Naive thymus-derived CD8-positive, alpha-beta T cell (primary cell): Measurements from ENCODE around the gene HES3. TPM values are rescaled to one million over a fixed set of nuclear protein-coding genes. Genes with fewer than 3 reads are reported as not detected.

Experiments
- ATAC-seq, 2 donors: fragments of 150-1000 bp; cut with Tn5 transposase in 1 of 2; sonication (Bioruptor Pico), chemical (Tn5 transposase) in 1 of 2; 1 replicate in 1 of 2; 2 replicates in 1 of 2; pipeline ENCODE4 v1.10.0; 2021; ENCODE audit warnings: mild to moderate bottlenecking in 2 of 2, moderate library complexity in 2 of 2
- POLR2A ChIA-PET: fragments of 350-600 bp; sonication (Branson Sonifier 250); formaldehyde crosslinking; loops from one replicate; lab custom pipeline; 2021; ENCODE audit warnings: antibody characterized with exemption; lab: Charles Lee
- DNase-seq, 10 donors: peaks; one replicate each; pipeline versions ENCODE4 v3.0.0 to v3.0.0-alpha.2; 2020 to 2022
- H3K27ac Mint-ChIP-seq, 10 donors: one replicate each; pipeline ENCODE4 v1.8.0; 2020 to 2022; ENCODE audit warnings: mild to moderate bottlenecking in 10 of 10, mixed read lengths in 10 of 10, moderate library complexity in 4 of 10, inconsistent platforms in 1 of 10
- H3K27me3 Mint-ChIP-seq, 5 donors: one replicate each; pipeline ENCODE4 v1.8.0; 2021 to 2022; ENCODE audit warnings: mixed read lengths in 5 of 5
- H3K36me3 Mint-ChIP-seq, 3 donors: one replicate each; pipeline ENCODE4 v1.8.0; 2020 to 2022; ENCODE audit warnings: mixed read lengths in 3 of 3, mild to moderate bottlenecking in 2 of 3, inconsistent platforms in 1 of 3
- H3K4me1 Mint-ChIP-seq, 4 donors: one replicate each; pipeline ENCODE4 v1.8.0; 2021 to 2022; ENCODE audit warnings: mixed read lengths in 4 of 4
- H3K4me3 Mint-ChIP-seq, 10 donors: one replicate each; pipeline ENCODE4 v1.8.0; 2020 to 2022; ENCODE audit warnings: mild to moderate bottlenecking in 10 of 10, mixed read lengths in 10 of 10, moderate library complexity in 6 of 10, inconsistent platforms in 1 of 10
- H3K9me3 Mint-ChIP-seq, 9 donors: one replicate each; pipeline ENCODE4 v1.8.0; 2020 to 2022; ENCODE audit warnings: mixed read lengths in 9 of 9, mild to moderate bottlenecking in 3 of 9, inconsistent platforms in 1 of 9, moderate library complexity in 1 of 9
- polyA plus RNA-seq, 3 donors: library from polyadenylated mRNA; unstranded; fragments of 300-500 nt; fragmentation: Illumina TruSeq; gene quantifications; one replicate each; pipeline ENCODE4 v1.2.3, GENCODE V29; 2021
- total RNA-seq, 8 experiments: library from RNA in 2 of 8; stranded (reverse) in 2 of 8; gene quantifications; one replicate each; pipeline ENCODE4 v1.2.3 and lab custom pipeline; 2021 to 2026

Gene HES3
- total and polyA plus RNA-seq, 5 experiments from 2014 or later = not detected

DNA sequence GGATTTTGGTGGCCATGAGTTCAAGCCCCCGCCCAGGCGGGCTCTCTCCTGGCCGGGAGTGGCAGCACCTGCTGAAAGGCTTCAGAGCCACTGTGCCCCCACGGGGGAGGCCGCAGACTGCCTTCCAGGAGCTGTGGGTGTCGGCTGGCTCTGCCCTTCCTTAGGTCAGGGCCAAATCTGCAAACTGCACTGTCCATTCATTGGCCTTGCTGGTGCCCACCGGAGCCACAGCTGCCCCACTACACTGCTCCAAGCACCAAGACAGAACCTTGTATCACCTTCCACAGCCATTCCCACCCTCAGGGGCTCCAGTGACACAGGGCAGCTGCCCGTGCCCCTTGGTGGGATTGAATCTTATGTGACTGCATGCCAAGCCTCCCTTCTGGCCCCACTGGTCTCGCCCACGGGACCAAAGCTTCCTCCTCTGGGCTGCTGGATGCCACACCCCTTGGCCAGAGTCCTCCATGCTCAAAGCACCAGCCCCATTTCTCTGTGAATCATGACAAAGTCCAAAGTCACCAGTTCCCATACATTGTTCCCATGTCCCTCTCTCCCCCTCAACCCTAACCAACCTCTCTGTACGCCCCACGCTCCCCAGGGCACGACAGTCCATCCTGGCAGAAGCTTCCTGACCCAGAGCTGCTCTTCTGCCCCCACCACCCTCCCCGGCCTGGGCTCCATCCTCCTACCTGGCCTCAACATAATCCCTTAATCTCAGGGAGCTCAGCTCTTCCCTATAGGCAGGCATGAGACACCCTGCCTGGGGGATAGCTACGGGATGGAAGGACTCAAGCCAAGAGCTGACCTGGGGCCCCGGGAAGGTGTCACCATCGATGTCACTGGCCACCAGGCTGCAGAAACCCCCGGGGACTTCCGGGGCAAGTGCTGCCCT, 37.8 kb downstream of the HES3 start:
- Mint-ChIP-seq H3K27ac (peak overlapping the region in 1 of 10 donors; percentile 67), H3K9me3 (no peaks in the 10 kb centered on the region), H3K36me3 (no peaks in the 10 kb centered on the region), H3K4me3 (no peak overlapping the region), H3K27me3 (no peaks in the 10 kb centered on the region), H3K4me1 (peaks cover 0 to 5% (median 1%) of the 10 kb centered on the region in 4 donors)
- DNase-seq (no peak), ATAC-seq (no peak)
- POLR2A ChIA-PET = no interaction called here

DNA sequence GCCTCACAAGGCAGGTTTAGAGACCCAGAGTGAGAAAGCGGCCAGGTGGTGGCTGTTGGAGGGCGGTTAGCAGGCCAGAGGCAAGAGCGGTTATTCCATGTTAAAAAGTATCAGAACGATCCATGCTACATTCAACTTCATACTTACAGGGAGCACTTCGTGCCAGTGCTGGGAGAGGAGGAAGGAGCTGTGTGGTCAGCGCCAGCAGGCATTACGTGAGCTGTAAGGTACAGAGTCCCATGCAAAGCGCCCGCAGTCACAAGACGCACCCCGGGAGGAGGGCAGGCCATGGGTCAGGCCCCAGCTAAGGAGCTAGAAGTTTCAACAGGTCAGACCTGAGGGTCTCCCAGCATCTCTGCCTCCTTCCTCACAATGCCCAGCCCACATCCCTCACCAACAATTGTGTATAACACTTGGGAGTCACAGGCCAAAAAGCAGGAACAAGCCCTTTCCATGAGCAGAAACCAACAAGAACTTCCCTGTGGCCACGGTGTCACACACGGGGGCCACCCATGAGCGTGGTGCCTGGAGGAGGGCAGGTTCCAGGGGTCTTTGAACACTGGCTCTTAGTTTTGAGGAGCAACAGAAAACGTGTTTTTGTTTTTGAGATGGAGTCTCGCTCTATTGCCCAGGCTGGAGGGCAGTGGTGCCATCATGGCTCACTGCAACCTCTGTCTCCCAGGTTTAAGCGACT, 38.7 kb downstream of the HES3 start:
- ATAC-seq (no peak), DNase-seq (no peak)
- H3K4me1 Mint-ChIP-seq = peaks cover 0 to 5% (median 1%) of the 10 kb centered on the region in 4 donors
- no peaks in the 10 kb centered on the region for H3K27me3 Mint-ChIP-seq
- POLR2A ChIA-PET = no interaction called here
- H3K4me3 Mint-ChIP-seq = no peak overlapping the region
- no peak overlapping the region for H3K27ac Mint-ChIP-seq
- H3K9me3 Mint-ChIP-seq = no peaks in the 10 kb centered on the region
- no peaks in the 10 kb centered on the region for H3K36me3 Mint-ChIP-seq

- Mint-ChIP-seq H3K4me3 (no peak overlapping the region), H3K9me3 (no peaks in the 10 kb centered on the region), H3K4me1 (peaks cover 0 to 4% (median 2%) of the 10 kb centered on the region in 4 donors), H3K27me3 (no peaks in the 10 kb centered on the region), H3K36me3 (no peaks in the 10 kb centered on the region), H3K27ac (no peak overlapping the region)
- DNase-seq (no peak), ATAC-seq (no peak)
- POLR2A ChIA-PET = no interaction called here
These were observed 41.4 kb downstream of the HES3 start for GRCh38 chr1:6285336-6285735.

- H3K36me3 Mint-ChIP-seq = no peaks in the 10 kb centered on the region
- no peak overlapping the region for H3K4me3 Mint-ChIP-seq
- H3K9me3 Mint-ChIP-seq = no peaks in the 10 kb centered on the region
- H3K4me1 Mint-ChIP-seq = peaks cover 0 to 4% (median 2%) of the 10 kb centered on the region in 4 donors
- DNase-seq (no peak), ATAC-seq (no peak)
- POLR2A ChIA-PET = no interaction called here
- H3K27ac Mint-ChIP-seq = no peak overlapping the region
- no peaks in the 10 kb centered on the region for H3K27me3 Mint-ChIP-seq
These were observed 42.3 kb downstream of the HES3 start for GRCh38 chr1:6286266-6286665.

- no peak overlapping the region for H3K4me3 Mint-ChIP-seq
- H3K4me1 Mint-ChIP-seq = peaks cover 0 to 4% (median 2%) of the 10 kb centered on the region in 4 donors
- no peak overlapping the region for H3K27ac Mint-ChIP-seq
- no peaks in the 10 kb centered on the region for H3K27me3 Mint-ChIP-seq
- no peaks in the 10 kb centered on the region for H3K9me3 Mint-ChIP-seq
- ATAC-seq (no peak), DNase-seq (no peak)
- POLR2A ChIA-PET = no interaction called here
- H3K36me3 Mint-ChIP-seq = no peaks in the 10 kb centered on the region
These were observed 43.0 kb downstream of the HES3 start for GRCh38 chr1:6287029-6287428.

DNA sequence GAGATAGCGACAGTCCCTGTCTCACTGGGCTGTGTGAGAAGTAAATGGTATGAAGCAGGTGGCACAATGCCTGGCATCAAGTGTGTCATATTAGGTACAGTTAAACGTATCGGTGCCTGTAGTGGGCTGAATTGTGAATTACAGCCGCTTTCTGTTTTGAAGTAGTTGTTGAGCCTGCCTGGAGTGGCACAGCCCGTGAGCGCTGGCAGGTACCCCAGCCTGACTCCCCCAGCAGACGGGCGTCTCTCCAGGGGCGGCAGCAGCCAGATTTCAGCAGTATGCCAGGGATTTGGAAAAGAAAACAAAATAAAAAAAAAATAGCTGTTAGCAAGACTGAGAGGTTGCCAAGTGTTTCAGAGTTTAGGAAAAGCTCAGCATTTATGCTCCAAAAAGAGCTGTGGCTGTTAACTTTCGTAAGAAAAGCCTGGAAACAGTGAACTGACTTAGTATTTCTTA, 43.5 kb downstream of the HES3 start:
- ATAC-seq (no peak), DNase-seq (no peak)
- H3K4me3 Mint-ChIP-seq = no peak overlapping the region
- H3K27ac Mint-ChIP-seq = no peak overlapping the region
- POLR2A ChIA-PET = no interaction called here
- no peaks in the 10 kb centered on the region for H3K9me3 Mint-ChIP-seq
- no peaks in the 10 kb centered on the region for H3K36me3 Mint-ChIP-seq
- no peaks in the 10 kb centered on the region for H3K27me3 Mint-ChIP-seq
- peaks cover 0 to 4% (median under 1%) of the 10 kb centered on the region in 4 donors for H3K4me1 Mint-ChIP-seq

DNA sequence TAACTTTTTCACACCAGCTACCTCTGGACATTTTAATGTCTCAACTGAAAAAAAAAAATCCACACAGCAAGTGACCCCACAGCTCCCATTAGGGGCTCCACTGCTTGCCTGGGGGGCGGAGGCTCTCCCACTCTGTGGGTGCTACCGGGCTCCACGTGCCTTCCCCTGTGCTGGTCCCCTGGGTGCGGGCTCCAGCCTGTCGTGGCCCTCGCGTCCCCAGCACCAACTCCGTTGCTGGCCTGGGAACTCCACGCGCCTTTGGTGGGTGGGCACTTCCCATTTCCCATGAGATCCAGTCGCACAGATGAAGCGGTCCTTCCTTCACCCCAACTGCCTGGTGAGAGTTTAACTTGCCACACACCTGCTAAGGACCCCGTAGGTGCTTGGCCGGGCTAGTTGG, 44.0 kb downstream of the HES3 start:
- POLR2A ChIA-PET = no interaction called here
- H3K4me1 Mint-ChIP-seq = peaks cover 0 to 4% (median 0%) of the 10 kb centered on the region in 4 donors
- no peaks in the 10 kb centered on the region for H3K9me3 Mint-ChIP-seq
- H3K36me3 Mint-ChIP-seq = peaks cover 0 to 1% (median 0%) of the 10 kb centered on the region in 3 donors
- no peak overlapping the region for H3K4me3 Mint-ChIP-seq
- no peaks in the 10 kb centered on the region for H3K27me3 Mint-ChIP-seq
- no peak for ATAC-seq
- no peak for DNase-seq
- peak overlapping the region in 3 of 10 donors; percentile 22 to 89 (median 40) for H3K27ac Mint-ChIP-seq

- POLR2A ChIA-PET = no interaction called here
- H3K4me3 Mint-ChIP-seq = no peak overlapping the region
- H3K9me3 Mint-ChIP-seq = no peaks in the 10 kb centered on the region
- peak overlapping the region in 3 of 10 donors; percentile 22 to 89 (median 40) for H3K27ac Mint-ChIP-seq
- peaks cover 0 to 4% (median under 1%) of the 10 kb centered on the region in 4 donors for H3K4me1 Mint-ChIP-seq
- no peak for DNase-seq
- peaks cover 0 to 7% (median 3%) of the 10 kb centered on the region in 3 donors for H3K36me3 Mint-ChIP-seq
- H3K27me3 Mint-ChIP-seq = no peaks in the 10 kb centered on the region
- no peak for ATAC-seq
These were observed 44.7 kb downstream of the HES3 start for GRCh38 chr1:6288665-6289064.

GRCh38 chr1:6292102-6292501, 48.1 kb downstream of the HES3 start:
- no peak for DNase-seq
- no peak for ATAC-seq
- peak overlapping the region in 1 of 10 donors; percentile 36 for H3K27ac Mint-ChIP-seq
- H3K27me3 Mint-ChIP-seq = no peaks in the 10 kb centered on the region
- H3K4me1 Mint-ChIP-seq = peaks cover 0 to 20% (median 5%) of the 10 kb centered on the region in 4 donors
- no peaks in the 10 kb centered on the region for H3K9me3 Mint-ChIP-seq
- peaks cover 0 to 15% (median 8%) of the 10 kb centered on the region in 3 donors for H3K36me3 Mint-ChIP-seq
- POLR2A ChIA-PET = no interaction called here
- no peak overlapping the region for H3K4me3 Mint-ChIP-seq

- no peaks in the 10 kb centered on the region for H3K9me3 Mint-ChIP-seq
- peaks cover 0 to 16% (median 5%) of the 10 kb centered on the region in 4 donors for H3K4me1 Mint-ChIP-seq
- ATAC-seq = no peak
- peak in 1 of 10 donors; percentile 4 for DNase-seq
- peak overlapping the region in 2 of 10 donors; percentile 34 to 36 for H3K4me3 Mint-ChIP-seq
- POLR2A ChIA-PET = no interaction called here
- H3K27me3 Mint-ChIP-seq = no peaks in the 10 kb centered on the region
- H3K27ac Mint-ChIP-seq = peak overlapping the region in 5 of 10 donors; percentile 40 to 86 (median 58)
- peaks cover 0 to 15% (median 8%) of the 10 kb centered on the region in 3 donors for H3K36me3 Mint-ChIP-seq
These were observed 50.3 kb downstream of the HES3 start for GRCh38 chr1:6294080-6294889.

GRCh38 chr1:6294890-6295556, 51.0 kb downstream of the HES3 start:
- Mint-ChIP-seq H3K4me1 (peaks cover 0 to 16% (median 5%) of the 10 kb centered on the region in 4 donors), H3K27me3 (no peaks in the 10 kb centered on the region), H3K4me3 (peak overlapping the region in 2 of 10 donors; percentile 34 to 36), H3K36me3 (peaks cover 0 to 15% (median 8%) of the 10 kb centered on the region in 3 donors), H3K27ac (peak overlapping the region in 5 of 10 donors; percentile 42 to 86 (median 58)), H3K9me3 (no peaks in the 10 kb centered on the region)
- POLR2A ChIA-PET = no interaction called here
- DNase-seq (peak in 1 of 10 donors; percentile 24), ATAC-seq (no peak)
